Measurements from ENCODE around the gene RAB24.
A peak's percentile ranks its signal among the peaks of the same experiment; 100 is the strongest.
"Not testable (repeated sequence)": the region's sequence is repeated elsewhere in the genome, so short reads cannot be mapped to it uniquely, and the experiment has no call there.

Gene RAB24

DNA sequence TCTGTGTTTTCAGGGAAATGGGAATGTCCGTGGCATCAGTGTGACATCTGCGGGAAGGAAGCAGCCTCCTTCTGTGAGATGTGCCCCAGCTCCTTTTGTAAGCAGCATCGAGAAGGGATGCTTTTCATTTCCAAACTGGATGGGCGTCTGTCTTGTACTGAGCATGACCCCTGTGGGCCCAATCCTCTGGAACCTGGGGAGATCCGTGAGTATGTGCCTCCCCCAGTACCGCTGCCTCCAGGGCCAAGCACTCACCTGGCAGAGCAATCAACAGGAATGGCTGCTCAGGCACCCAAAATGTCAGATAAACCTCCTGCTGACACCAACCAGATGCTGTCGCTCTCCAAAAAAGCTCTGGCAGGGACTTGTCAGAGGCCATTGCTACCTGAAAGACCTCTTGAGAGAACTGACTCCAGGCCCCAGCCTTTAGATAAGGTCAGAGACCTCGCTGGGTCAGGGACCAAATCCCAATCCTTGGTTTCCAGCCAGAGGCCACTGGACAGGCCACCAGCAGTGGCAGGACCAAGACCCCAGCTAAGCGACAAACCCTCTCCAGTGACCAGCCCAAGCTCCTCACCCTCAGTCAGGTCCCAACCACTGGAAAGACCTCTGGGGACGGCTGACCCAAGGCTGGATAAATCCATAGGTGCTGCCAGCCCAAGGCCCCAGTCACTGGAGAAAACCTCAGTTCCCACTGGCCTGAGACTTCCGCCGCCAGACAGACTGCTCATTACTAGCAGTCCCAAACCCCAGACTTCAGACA, 9.5 kb downstream of the RAB24 start:
- DNase-seq (ENCODE audit: low read depth), result no peak

GRCh38 chr5:177291735-177292134, 11.8 kb downstream of the RAB24 start:
- no peak for DNase-seq (ENCODE audit: low read depth)

DNA sequence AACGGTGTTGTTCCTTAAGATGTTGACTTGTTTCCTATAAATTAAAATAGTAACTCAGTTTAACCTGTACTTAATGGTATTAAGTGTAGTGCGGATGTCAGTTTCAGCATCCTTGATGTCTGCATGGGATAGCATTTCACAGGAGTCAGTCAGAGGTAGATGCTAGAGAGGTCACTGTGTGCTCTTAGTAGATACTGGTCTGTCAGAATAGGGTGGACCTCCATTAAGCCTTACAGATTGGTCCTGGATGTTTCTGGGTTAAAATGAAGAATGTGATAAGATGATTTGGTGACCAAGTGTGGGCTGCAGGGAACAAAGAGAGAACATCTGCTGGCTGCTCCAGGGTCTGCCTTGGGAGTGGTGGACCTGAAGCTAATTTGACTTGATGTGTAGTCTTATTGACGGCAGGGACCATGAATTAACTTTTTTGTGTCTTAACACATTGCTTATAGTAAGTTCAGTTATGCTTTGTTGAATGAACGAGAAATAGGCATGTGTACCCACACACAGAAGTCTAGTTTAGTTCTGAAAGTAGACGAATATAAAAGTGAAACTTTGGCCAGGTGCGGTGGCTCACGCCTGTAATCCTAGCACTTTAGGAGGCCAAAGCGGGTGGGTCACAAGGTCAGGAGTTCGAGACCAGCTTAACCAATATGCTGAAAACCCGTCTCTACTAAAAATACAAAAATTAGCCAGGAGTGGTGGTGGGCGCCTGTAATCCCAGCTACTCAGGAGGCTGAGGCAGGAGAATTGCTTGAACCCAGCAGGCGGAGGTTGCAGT, 12.5 kb downstream of the RAB24 start:
- no peak for DNase-seq (ENCODE audit: low read depth)

DNA sequence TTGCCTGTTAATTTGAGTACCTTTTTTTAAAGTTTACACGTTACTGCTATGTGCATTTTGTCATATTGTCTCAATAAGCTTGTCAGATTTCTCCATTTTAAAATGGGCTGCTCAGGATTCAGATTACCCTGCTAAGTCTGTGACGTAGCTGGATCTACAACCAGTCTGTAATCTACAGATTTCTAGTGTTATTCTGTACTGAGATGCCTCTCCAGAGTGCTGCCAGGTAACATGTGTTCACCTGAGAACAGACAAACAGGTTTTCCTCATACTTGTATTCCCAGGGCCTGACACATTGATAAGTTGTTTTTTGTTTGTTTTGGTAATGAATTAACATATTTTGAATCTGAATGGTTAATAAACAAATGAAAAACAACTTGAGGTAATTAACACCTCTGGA, 15.3 kb downstream of the RAB24 start:
- DNase-seq (ENCODE audit: low read depth), result no peak

DNA sequence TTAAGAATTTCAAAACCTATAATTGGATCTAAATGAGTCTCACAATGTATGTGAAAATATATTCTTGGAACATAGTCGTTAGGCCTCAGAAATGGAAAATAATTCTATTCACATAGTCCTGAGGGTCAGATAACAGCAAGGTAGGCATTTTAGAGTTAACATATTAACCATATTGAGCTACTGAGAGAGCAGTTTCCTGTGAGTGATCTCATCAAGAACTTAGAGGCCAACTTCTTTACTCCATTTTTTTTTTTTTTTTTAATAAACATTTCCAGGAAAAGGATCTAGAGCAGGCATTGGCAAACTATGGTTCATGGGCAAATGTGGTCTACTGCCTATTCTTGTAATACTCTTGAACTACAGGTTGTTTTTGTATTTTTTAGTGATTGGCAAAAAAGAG, 26.6 kb downstream of the RAB24 start:
- peak; percentile 34 for DNase-seq (ENCODE audit: low read depth)

DNA sequence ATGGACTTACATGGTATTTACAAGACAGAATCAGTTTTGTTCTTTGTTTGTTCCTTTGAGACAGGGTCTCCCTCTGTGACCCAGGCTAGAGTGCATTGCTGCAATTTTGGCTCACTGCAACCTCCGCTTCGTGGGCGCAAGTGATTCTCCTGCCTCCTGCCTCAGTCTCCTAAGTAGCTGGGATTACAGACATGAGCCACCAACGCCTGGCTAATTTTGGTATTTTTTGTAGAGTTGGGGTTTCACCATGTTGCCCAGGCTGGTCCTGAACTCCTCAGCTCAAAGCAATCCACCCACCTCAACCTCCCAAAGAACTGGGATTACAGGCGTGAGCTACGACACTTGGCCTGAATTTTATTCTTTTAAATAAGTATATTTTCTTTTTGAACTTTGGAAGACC, 27.6 kb downstream of the RAB24 start:
- no peak for DNase-seq (ENCODE audit: low read depth)

DNA sequence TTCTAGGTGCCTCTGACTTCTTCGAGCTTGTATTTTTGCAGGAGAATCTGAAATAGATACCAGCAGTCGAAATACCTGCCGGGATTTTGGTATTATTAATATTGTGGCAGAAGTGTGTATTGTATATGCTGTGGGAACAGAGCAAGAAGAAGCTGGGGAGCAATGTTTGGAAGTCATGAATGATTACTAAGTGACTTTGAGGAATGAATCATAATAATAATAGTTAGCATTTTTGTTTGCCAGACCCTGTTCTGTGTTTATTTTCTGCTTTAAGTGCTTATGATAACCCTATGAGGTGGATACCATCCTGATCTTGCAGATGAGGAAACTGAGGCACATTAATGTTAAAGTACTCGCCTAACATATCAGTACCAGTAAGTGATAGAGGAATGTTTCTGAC, 32.4 kb downstream of the RAB24 start:
- peak; percentile 42 for DNase-seq (ENCODE audit: low read depth)

GRCh38 chr5:177270653-177271052, 32.9 kb downstream of the RAB24 start:
- peak; percentile 24 for DNase-seq (ENCODE audit: low read depth)

DNA sequence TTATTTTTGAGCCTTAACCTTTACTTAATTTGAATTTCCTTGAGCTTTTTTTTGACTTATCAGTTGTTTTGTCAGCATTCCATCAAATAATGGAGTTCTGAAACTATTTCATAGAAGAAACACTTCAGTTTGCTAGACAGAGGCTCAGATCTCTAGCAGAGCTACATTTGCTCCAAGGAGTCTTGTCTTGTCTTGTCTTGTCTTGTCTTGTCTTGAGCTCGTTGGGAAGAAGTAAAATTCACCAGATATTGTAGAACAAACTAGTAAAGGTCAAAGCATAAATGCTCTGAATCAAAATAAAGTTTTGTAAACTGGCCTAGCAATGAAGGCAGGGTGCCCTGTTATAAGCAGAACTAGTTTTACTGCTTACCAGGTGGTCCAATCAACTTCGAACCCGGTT, 33.5 kb downstream of the RAB24 start:
- DNase-seq (ENCODE audit: low read depth), result no peak

DNA sequence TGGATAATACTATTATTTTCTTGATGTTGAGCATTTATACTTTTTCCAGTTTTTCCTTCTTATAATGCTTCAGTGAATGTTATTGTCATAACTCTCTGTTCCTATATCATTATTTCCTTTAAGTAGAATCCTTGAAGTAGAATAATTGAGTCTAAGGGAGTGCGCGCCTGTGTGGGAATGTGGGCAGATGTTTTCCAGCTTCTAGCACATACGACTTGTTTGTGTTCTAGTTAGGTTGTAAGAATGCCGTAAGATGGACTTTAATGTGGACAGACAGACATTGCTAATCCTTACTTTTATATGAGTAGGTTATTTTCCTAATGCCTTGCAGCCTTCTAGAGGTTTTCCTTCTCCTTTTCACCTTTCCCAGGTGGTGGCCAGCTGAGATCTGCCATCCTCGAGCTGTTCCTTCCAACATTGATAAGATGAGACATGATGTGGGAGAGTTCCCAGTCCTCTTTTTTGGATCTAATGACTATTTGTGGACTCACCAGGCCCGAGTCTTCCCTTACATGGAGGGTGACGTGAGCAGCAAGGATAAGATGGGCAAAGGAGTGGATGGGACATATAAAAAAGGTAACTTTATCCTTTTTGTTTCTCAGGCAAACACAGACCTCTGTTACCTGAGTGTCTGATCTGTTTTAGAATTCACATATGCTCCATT, 34.2 kb downstream of the RAB24 start:
- DNase-seq (ENCODE audit: low read depth), result no peak

- no peak for DNase-seq (ENCODE audit: low read depth)
Measured at GRCh38 chr5:177265395-177265794, 38.1 kb downstream of the RAB24 start.

- DNase-seq (ENCODE audit: low read depth), result no peak
Measured at GRCh38 chr5:177264178-177264577, 39.3 kb downstream of the RAB24 start.

- DNase-seq (ENCODE audit: low read depth), result no peak
Measured at GRCh38 chr5:177261510-177261909, 42.0 kb downstream of the RAB24 start.

DNA sequence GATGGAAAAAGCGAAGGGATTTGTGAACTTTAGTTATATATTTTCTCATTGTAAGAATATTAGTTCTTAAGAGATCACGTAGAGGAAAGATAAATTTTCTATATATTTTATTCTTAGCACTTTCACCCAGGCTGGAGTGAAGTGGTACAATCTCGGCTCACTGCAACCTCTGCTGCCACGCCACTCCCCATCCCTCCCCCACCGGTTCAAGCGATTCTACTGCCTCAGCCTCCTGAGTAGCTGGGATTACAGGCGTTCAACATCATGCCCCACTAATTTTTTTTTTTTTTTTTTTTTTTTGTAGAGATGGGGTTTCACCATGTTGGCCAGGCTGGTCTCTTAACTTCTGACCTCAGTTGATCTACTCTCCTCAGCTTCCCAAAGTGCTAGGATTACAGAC, 42.6 kb downstream of the RAB24 start:
- no peak for DNase-seq (ENCODE audit: low read depth)

DNA sequence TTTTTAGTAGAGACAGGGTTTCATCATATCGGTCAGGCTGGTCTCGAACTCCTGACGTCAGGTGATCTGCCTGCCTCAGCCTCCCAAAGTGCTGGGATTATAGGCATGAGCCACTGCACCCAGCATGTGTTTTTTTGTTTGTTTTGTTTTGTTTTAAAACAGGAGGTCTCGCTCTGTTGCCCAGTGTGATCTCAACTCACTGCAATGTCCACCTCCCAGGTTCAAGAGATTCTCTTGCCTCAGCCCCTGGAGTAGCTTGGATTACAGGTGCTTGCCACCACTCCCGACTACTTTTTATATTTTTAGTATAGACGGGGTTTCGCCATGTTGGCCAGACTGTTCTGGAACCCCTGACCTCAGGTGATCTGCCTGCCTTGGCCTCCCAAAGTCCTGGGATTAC, 44.8 kb downstream of the RAB24 start:
- not testable (repeated sequence) for DNase-seq (ENCODE audit: low read depth)

- DNase-seq (ENCODE audit: low read depth), result peak; percentile 34
Measured at GRCh38 chr5:177256296-177256695, 47.2 kb downstream of the RAB24 start.

DNA sequence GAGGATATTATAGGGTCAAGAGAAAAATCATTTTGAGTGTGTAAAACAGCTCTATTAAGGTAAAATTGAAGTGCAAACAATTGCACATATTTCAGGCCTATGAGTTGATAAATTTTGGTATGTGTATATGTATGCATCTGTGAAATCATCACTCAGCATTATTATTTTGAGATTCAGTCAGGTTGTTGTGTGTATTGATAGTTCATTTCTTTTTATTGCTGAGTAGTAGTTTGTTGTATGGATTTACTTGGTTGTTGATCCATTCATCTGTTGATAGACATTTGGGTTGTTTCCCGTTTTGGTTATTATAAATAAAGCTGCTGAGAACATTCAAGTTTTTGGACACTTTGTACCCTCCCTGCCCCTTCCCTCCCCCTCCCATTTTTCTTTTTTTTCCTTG, 50.3 kb downstream of the RAB24 start:
- no peak for DNase-seq (ENCODE audit: low read depth)

Data from iris pigment epithelial cell (primary cell).